T-helper 2 cell treated with Interferon-gamma antibody and Interleukin-4, amounts not matched to agents 100 ng/mL and 5 ng/mL, for 36 hours (primary cell): Measurements from ENCODE around the gene STMN3. TPM values are rescaled to one million over a fixed set of nuclear protein-coding genes. Genes with fewer than 3 reads are reported as not detected.
"Not testable (repeated sequence)": the region's sequence is repeated elsewhere in the genome, so short reads cannot be mapped to it uniquely, and the experiment has no call there.

Experiments
- intact Hi-C: fragments of 100-400 bp; cut with micrococcal nuclease; formaldehyde crosslinking; loops from one replicate; pipeline ENCODE4 v1.15.1; 2023
- total RNA-seq: library from RNA; stranded (reverse); gene quantifications from 2 replicates; pipeline ENCODE4 v1.2.3, GENCODE V29; 2022

The STMN3 gene
- total RNA-seq, 1 donor from 2014 or later: 27.3 TPM

- intact Hi-C loops: no loop called here
Observed at GRCh38 chr20:63619086-63619485, 34.1 kb downstream of the STMN3 start.

- intact Hi-C loops: no loop called here
Observed at GRCh38 chr20:63618291-63618980, 34.8 kb downstream of the STMN3 start.

GRCh38 chr20:63617876-63618265 is 35.4 kb downstream of the STMN3 start:
- intact Hi-C loops: no loop called here

GRCh38 chr20:63617092-63617875 is 35.9 kb downstream of the STMN3 start:
- intact Hi-C loops: no loop called here

DNA sequence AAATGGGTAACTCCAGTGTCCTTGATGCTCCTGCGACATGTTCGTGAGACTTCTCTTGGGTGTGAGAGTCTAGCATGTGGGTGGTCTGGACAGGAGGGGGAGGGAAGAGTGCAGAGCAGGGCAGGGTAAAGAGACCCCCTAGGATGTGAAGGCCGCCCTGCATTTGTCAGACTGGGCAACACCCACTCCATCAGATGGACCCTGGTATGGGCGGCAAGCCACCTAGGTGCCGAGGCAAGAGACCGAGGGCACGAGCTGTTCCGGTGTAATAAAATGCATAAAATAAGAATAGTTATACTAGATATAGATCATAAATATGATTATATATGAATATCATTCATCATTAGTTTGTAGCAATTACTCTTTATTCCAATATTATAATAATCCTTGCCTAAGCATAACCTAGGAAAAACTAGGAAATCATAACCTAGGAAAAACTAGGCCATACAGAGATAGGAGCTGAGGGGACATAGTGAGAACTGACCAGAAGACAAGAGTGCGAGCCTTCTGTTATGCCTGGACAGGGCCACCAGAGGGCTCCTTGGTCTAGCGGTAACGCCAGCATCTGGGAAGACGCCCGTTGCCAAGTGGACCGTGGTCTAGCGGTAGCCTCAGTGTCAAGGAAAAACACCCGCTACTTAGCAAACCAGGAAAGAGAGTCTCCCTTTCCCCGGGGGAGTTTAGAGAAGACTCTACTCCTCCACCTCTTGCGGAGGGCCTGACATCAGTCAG is 39.2 kb downstream of the STMN3 start:
- intact Hi-C loops: not testable (repeated sequence)

- intact Hi-C loops: no loop called here
Observed at GRCh38 chr20:63612276-63612931, 40.8 kb downstream of the STMN3 start.

DNA sequence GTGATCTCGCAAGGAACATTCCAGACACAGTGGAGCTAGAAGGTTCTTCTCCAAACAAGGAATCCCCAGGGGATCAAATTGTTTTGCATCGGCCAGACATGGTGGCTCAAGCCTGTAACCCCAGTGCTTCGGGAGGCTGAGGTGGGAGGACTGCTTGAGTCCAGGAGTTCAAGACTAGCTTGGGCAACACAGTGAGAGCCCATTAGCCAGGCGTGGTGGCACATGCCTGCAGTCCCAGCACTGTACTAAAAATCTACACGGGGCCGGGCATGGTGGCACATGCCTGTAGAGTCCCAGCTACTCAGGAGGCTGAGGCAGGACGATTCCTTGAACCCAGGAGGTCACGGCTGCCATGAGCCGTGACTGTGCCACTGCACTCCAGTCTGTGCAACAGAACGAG is 41.6 kb downstream of the STMN3 start:
- intact Hi-C loops: no loop called here

DNA sequence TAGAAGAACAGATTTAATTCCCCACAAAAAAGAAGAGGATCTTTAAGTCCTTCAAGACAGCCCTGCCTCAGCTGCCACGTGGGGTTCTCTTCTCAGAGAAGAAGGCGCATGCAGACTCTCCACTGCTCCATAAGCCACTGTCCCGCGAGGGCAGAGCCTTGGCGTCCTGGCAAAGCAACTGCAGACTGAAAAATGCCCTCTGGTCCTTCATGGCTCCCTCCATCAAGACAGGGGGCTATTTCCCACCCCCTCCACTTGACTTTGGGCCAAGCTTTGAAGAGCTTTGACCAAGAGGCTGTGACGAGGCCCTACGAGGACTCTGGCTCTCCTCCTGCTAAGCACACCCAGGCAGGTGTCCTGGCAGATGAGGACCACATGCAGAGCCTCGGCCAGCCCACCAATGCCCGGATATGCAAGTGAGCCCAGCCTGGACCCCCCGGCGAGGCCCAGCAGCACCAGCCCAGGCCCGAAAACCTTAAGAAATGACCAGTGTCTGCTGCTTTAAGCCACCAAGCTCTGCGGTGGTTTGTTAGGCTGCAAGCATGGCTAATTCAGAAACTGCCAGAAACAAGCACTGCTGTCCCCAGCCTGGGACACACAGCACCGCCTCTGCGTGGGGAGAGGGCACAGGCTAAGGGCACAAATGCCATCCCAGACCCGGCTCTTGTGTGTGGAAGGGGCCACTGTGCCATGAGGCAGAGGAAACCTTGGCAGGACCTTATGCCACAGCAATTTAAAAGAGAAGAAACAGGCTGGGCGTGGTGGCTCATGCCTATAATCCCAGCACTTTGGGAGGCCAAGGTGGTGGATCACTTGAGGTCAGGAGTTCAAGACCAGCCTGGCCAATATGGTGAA is 42.4 kb downstream of the STMN3 start:
- intact Hi-C loops: no loop called here

- intact Hi-C loops: no loop called here
Observed at GRCh38 chr20:63606686-63607085, 46.5 kb downstream of the STMN3 start.

DNA sequence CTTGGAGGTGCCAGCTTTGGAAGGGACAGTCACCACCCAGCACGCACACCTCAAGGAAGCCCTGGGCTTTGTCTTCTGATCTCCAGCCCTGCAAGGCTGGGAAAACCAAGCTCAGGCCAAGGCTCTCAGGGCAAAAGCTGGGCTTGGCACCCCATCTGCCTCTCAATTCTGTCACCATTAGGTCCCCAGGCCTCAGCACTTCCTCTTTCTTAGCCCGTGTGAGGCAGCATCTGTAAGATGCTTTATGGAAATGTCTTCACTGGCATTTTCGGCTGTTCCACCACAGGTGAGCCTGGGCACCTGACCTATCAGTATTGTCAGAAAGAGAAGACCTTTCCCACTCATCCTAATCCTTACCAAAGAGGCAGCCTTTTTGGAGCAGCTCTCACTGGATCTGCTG is 50.9 kb downstream of the STMN3 start:
- intact Hi-C loops: no loop called here

DNA sequence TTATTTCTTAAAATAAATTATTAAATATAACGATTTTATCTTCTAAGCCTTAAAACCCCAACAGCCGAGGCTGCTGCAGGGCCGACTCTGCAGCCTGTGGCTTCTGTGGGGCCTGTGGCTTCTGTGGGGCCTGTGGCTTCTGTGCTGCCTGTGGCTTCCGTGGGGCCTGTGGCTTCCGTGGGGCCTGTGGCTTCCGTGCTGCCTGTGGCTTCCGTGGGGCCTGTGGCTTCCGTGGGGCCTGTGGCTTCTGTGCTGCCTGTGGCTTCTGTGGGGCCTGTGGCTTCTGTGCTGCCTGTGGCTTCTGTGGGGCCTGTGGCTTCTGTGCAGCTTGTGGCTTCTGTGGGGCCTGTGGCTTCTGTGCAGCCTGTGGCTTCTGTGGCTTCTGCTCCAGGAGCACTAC is 51.5 kb downstream of the STMN3 start:
- intact Hi-C loops: not testable (repeated sequence)

DNA sequence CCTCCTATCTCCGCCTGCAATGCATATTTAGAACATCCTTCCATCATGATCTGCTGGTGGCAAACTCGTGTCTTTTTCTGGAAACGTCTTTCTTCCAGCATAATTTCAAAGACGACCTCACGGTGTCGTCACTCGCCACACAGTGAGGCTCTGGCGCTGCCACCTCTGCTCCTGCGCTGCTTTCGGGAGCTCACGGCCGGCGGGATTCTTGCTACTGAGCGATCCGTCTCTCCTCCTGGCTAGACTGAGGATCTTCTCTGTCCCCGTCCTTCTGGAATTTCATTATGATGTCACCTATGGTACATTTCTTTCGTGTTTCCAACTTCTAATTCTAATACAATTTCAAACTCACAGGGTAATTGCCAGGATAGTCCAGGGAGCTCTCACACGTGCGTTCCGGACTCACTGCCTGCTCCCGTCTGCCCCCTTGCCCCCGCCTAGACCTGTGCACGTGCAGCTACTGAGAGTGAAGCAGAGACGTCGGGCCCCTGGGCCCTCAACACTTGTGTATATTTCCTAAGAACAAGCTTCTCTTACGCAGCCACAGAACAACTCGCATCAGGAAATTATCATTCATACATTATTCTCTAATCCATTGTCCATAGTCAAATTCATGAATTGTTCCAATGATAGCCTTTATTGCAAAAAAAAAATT is 53.7 kb downstream of the STMN3 start:
- intact Hi-C loops: no loop called here

- intact Hi-C loops: no loop called here
Observed at GRCh38 chr20:63598479-63599395, 54.5 kb downstream of the STMN3 start.

DNA sequence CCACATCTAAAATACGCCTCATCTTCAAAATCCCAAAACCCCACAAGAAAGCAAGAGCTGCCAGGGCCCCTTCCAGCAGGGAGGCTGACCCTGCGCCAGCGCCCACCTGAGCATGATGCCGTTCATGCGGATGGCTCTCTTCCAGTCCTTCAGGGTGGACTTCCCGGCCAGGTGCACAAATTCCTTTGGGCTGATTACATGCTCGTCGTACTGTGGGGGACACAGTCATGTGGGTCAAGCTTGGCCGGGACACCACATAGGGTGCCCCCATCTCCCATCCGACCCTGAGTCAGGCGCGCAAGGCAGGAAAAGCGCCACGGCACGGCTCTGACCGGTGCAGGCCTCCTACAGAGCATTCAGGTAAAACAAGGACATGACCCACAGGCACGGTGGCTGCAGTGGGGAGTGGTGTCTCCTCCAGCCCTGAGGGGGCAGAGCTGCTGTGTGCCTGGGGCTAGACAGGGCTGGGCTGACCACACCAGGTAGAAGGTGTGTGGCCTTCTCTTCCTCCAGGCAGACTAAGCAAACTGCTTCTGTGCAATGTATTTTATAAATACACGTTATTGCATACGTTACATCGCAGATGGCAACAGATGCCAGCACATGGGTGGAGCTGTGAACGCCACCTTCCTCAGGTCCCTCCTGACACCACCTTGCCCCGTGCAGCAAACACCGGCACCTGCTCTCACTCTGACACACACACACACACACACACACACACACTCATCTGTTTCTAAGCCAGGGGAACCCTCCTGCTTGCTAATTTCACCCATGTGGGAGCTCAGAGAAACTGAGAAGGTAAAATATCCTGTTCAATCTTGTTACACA is 55.4 kb downstream of the STMN3 start:
- intact Hi-C loops: no loop called here

GRCh38 chr20:63596423-63596822 is 56.8 kb downstream of the STMN3 start:
- intact Hi-C loops: no loop called here

DNA sequence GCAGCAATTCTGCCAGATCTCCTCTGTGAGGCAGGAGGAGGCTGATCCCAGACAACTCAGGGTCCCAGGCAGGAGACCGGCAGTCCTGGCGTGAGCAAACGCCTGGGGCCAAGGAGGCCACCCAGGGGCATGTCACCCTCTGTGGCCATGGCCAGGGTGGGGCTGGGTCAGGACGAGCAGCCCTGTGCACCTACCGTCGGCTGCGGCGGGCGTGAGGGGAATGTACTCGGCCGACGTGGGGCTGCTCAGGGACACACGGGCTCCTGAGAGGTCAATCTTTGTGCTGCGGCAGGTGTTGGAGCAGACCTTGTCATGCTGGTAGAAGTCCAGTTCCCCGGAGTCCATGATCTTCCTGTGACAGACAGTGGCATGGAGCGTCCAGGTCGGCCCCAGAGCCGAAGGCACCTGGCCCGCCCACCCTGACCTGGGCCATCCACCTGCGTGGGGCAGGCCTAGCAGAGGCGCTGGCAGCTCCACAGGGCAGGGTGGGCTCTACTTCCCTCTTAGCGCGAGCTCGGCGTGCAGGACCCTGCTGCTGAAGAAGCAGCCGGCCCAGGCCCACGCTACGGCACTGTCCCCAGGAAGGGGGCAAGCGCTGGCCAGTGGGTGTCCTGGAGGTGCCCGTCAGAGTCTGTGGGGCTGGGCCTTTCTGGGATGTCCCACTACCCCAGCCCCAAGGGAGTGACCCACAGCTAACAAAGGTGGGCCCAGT is 57.7 kb downstream of the STMN3 start:
- intact Hi-C loops: no loop called here

- intact Hi-C loops: no loop called here
Observed at GRCh38 chr20:63594043-63594561, 59.1 kb downstream of the STMN3 start.
